Measurements from ENCODE around the gene EXOSC1.
"Not testable (repeated sequence)": the region's sequence is repeated elsewhere in the genome, so short reads cannot be mapped to it uniquely, and the experiment has no call there.

EXOSC1 gene

GRCh38 chr10:97408496-97408992 is 37.3 kb downstream of the EXOSC1 start:
- no peak overlapping the region for H3K4me3 ChIP-seq (ENCODE audit: low read depth, low read length)
- no peak for TF ChIP-seq CTCF (IDR thresholded peaks at IDR 0.05; ENCODE audit: control insufficient read depth, extremely low read depth, insufficient read depth)
- no peak for DNase-seq (ENCODE audit: low read depth)

GRCh38 chr10:97407952-97408248 is 37.9 kb downstream of the EXOSC1 start:
- no peak for DNase-seq (ENCODE audit: low read depth)
- TF ChIP-seq CTCF (IDR thresholded peaks at IDR 0.05; ENCODE audit: control insufficient read depth, extremely low read depth, insufficient read depth), result no peak
- H3K4me3 ChIP-seq (ENCODE audit: low read depth, low read length), result no peak overlapping the region

GRCh38 chr10:97407211-97407951 is 38.4 kb downstream of the EXOSC1 start:
- no peak overlapping the region for H3K4me3 ChIP-seq (ENCODE audit: low read depth, low read length)
- DNase-seq (ENCODE audit: low read depth), result peak; percentile 41
- TF ChIP-seq CTCF (IDR thresholded peaks at IDR 0.05; ENCODE audit: control insufficient read depth, extremely low read depth, insufficient read depth), result peak; percentile 74

GRCh38 chr10:97406483-97406882 is 39.3 kb downstream of the EXOSC1 start:
- DNase-seq (ENCODE audit: low read depth), result not testable (repeated sequence)

GRCh38 chr10:97406064-97406463 is 39.7 kb downstream of the EXOSC1 start:
- H3K4me3 ChIP-seq (ENCODE audit: low read depth, low read length), result no peak overlapping the region
- DNase-seq (ENCODE audit: low read depth), result no peak
- TF ChIP-seq CTCF (IDR thresholded peaks at IDR 0.05; ENCODE audit: control insufficient read depth, extremely low read depth, insufficient read depth), result no peak

More at GRCh38 chr10:97406483-97406882, 39.3 kb downstream of the EXOSC1 start:
- H3K4me3 ChIP-seq (ENCODE audit: low read depth, low read length), result not testable (repeated sequence)

- H3K4me3 ChIP-seq (ENCODE audit: low read depth, low read length), result no peak overlapping the region
- no peak for TF ChIP-seq CTCF (IDR thresholded peaks at IDR 0.05; ENCODE audit: control insufficient read depth, extremely low read depth, insufficient read depth)
- no peak for DNase-seq (ENCODE audit: low read depth)
Measured at GRCh38 chr10:97404044-97404443, 41.8 kb downstream of the EXOSC1 start.

GRCh38 chr10:97401455-97401919 is 44.3 kb downstream of the EXOSC1 start:
- TF ChIP-seq CTCF (IDR thresholded peaks at IDR 0.05; ENCODE audit: control insufficient read depth, extremely low read depth, insufficient read depth), result no peak
- no peak for DNase-seq (ENCODE audit: low read depth)
- H3K4me3 ChIP-seq (ENCODE audit: low read depth, low read length), result peak overlapping the region; percentile 84
